SH-SY5Y (cell line): ENCODE measurements around the gene INS.

Experiments
- GATA2 ChIP-seq: IDR thresholded peaks from 2 replicates; pipeline ENCODE4 v1.6.1; 2011; ENCODE audit warnings: mild to moderate bottlenecking, low read depth, low read length
- GATA3 ChIP-seq: IDR thresholded peaks from 2 replicates; pipeline ENCODE4 v1.6.1; 2011; ENCODE audit warnings: low read depth, mild to moderate bottlenecking, low read length, moderate library complexity

DNA sequence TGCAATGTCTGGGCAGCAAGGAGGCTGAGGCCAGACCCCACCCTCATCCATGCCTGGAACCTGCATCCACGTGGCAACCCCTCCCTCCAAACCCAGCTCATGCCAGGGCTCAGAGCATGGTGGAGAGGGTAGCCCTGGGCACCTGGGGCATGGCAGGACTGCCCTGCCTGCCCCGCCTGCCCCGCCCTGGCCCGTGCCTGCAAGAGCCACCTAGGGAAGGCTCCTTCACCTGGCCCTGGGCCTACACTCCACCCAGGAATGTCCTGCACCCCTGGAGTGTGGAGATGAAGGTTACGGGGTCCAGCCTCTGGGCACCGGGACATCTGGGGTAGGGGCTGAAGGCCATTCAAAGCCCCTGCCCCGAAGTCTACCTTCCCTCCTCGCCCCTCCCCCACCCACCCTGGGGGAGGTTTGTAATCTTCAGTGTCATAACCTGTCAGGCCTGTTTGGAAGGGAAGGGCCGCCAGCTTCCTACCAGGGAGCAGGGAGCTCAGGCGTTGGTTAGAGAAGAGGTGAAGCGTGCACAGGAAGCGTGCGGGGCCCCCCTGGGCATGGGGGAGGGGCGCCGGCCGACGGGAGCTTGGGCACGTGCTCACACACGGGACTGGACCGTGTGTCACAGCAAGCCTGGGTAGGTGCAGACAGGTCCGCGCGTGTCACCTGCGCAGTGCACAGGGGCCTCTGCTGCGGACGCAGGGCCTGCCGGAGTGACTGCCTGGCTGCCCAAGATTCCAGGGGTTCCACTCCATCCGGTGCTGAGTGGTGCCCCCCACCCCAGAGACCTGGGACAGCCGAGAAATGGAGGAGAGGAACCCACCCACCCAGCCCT is 41.3 kb upstream of the INS start:
- TF ChIP-seq GATA2 (no peak), GATA3 (no peak)
